ENCODE data around the gene GDF10.

Gene GDF10

DNA sequence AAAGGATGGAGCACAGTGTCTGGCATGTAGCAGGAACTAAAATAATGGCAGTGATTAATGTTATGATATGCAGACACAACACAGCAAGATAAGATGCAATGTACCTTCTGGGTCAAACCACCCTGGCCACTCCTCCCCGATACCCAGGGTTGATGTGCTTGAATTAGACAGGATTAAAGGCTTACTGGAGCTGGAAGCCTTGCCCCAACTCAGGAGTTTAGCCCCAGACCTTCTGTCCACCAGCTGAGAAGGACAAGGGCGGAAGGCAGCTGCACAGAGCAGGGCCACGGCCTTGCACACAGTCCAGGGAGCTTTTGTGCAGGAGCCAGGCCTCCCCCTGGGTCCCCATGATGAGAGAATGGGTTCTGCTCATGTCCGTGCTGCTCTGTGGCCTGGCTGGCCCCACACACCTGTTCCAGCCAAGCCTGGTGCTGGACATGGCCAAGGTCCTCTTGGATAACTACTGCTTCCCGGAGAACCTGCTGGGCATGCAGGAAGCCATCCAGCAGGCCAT is 48.2 kb downstream of the GDF10 start, which contains the start of gene RBP3:
RBP3 (plus strand) TSS at position 226 of the 514 bp plus-strand sequence; CDS start at position 348, 122 bp downstream.
- H3K27me3 Mint-ChIP-seq = peaks cover 6% of the 10 kb centered on the region
- H3K4me3 Mint-ChIP-seq = no peak within 1 kb of the TSS
- H3K4me1 Mint-ChIP-seq = no peaks in the 10 kb centered on the region
- no peaks in the 10 kb centered on the region for H3K36me3 Mint-ChIP-seq
- DNase-seq (ENCODE audit: low spot score in 2 of 2) (no peak), ATAC-seq (ENCODE audit: low read depth) (no peak)
- no peaks in the 10 kb centered on the region for H3K9me3 Mint-ChIP-seq
- H3K27ac Mint-ChIP-seq = no peak within 1 kb of the TSS

- no peaks in the 10 kb centered on the region for H3K36me3 Mint-ChIP-seq
- ATAC-seq (ENCODE audit: low read depth) = no peak
These were observed 48.9 kb downstream of the GDF10 start for GRCh38 chr10:47348661-47349470.

DNA sequence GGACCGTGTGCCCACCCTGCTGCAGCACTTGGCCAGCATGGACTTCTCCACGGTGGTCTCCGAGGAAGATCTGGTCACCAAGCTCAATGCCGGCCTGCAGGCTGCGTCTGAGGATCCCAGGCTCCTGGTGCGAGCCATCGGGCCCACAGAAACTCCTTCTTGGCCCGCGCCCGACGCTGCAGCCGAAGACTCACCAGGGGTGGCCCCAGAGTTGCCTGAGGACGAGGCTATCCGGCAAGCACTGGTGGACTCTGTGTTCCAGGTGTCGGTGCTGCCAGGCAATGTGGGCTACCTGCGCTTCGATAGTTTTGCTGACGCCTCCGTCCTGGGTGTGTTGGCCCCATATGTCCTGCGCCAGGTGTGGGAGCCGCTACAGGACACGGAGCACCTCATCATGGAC is 49.5 kb downstream of the GDF10 start:
- ATAC-seq (ENCODE audit: low read depth) = no peak
- Mint-ChIP-seq H3K4me3 (no peak overlapping the region), H3K36me3 (no peaks in the 10 kb centered on the region), H3K27ac (no peak overlapping the region), H3K27me3 (peaks cover 6% of the 10 kb centered on the region), H3K9me3 (no peaks in the 10 kb centered on the region), H3K4me1 (no peaks in the 10 kb centered on the region)
- no peak for DNase-seq (ENCODE audit: low spot score in 2 of 2)

More at GRCh38 chr10:47348661-47349470, 48.9 kb downstream of the GDF10 start:
- peaks cover 6% of the 10 kb centered on the region for H3K27me3 Mint-ChIP-seq
- H3K4me3 Mint-ChIP-seq = no peak overlapping the region
- DNase-seq (ENCODE audit: low spot score in 2 of 2) = no peak
- H3K27ac Mint-ChIP-seq = no peak overlapping the region
- H3K4me1 Mint-ChIP-seq = no peaks in the 10 kb centered on the region
- no peaks in the 10 kb centered on the region for H3K9me3 Mint-ChIP-seq

- DNase-seq (ENCODE audit: low spot score in 2 of 2) = no peak
These were observed 50.0 kb downstream of the GDF10 start for GRCh38 chr10:47349941-47350371.

GRCh38 chr10:47350671-47351640 is 51.0 kb downstream of the GDF10 start:
- H3K27ac Mint-ChIP-seq = no peak overlapping the region
- ATAC-seq (ENCODE audit: low read depth) (no peak), DNase-seq (ENCODE audit: low spot score in 2 of 2) (no peak)
- no peaks in the 10 kb centered on the region for H3K9me3 Mint-ChIP-seq
- peaks cover 6% of the 10 kb centered on the region for H3K27me3 Mint-ChIP-seq
- H3K4me3 Mint-ChIP-seq = no peak overlapping the region
- H3K36me3 Mint-ChIP-seq = no peaks in the 10 kb centered on the region
- no peaks in the 10 kb centered on the region for H3K4me1 Mint-ChIP-seq

More at GRCh38 chr10:47349941-47350371, 50.0 kb downstream of the GDF10 start:
- no peak for ATAC-seq (ENCODE audit: low read depth)
- Mint-ChIP-seq H3K27ac (no peak overlapping the region), H3K9me3 (no peaks in the 10 kb centered on the region), H3K27me3 (peaks cover 6% of the 10 kb centered on the region), H3K4me3 (no peak overlapping the region), H3K4me1 (no peaks in the 10 kb centered on the region), H3K36me3 (no peaks in the 10 kb centered on the region)

GRCh38 chr10:47351899-47352815 is 52.2 kb downstream of the GDF10 start:
- no peak overlapping the region for H3K4me3 Mint-ChIP-seq
- no peaks in the 10 kb centered on the region for H3K36me3 Mint-ChIP-seq
- H3K9me3 Mint-ChIP-seq = no peaks in the 10 kb centered on the region
- DNase-seq (ENCODE audit: low spot score in 2 of 2) (no peak), ATAC-seq (ENCODE audit: low read depth) (no peak)
- peaks cover 4% of the 10 kb centered on the region for H3K27me3 Mint-ChIP-seq
- H3K4me1 Mint-ChIP-seq = no peaks in the 10 kb centered on the region
- H3K27ac Mint-ChIP-seq = no peak overlapping the region

- H3K36me3 Mint-ChIP-seq = no peaks in the 10 kb centered on the region
- ATAC-seq (ENCODE audit: low read depth) (no peak), DNase-seq (ENCODE audit: low spot score in 2 of 2) (no peak)
- no peak overlapping the region for H3K4me3 Mint-ChIP-seq
- peaks cover 4% of the 10 kb centered on the region for H3K27me3 Mint-ChIP-seq
- no peak overlapping the region for H3K27ac Mint-ChIP-seq
- no peaks in the 10 kb centered on the region for H3K4me1 Mint-ChIP-seq
- H3K9me3 Mint-ChIP-seq = no peaks in the 10 kb centered on the region
These were observed 53.4 kb downstream of the GDF10 start for GRCh38 chr10:47353351-47353750.

- no peak overlapping the region for H3K27ac Mint-ChIP-seq
- no peak for DNase-seq (ENCODE audit: low spot score in 2 of 2)
- no peaks in the 10 kb centered on the region for H3K4me1 Mint-ChIP-seq
- peaks cover 2% of the 10 kb centered on the region for H3K27me3 Mint-ChIP-seq
- no peaks in the 10 kb centered on the region for H3K36me3 Mint-ChIP-seq
- no peak overlapping the region for H3K4me3 Mint-ChIP-seq
- no peaks in the 10 kb centered on the region for H3K9me3 Mint-ChIP-seq
- no peak for ATAC-seq (ENCODE audit: low read depth)
These were observed 54.2 kb downstream of the GDF10 start for GRCh38 chr10:47354165-47354564.

GRCh38 chr10:47354900-47355299 is 54.9 kb downstream of the GDF10 start:
- DNase-seq (ENCODE audit: low spot score in 2 of 2) (no peak), ATAC-seq (ENCODE audit: low read depth) (no peak)
- Mint-ChIP-seq H3K36me3 (no peaks in the 10 kb centered on the region), H3K27ac (no peak overlapping the region), H3K27me3 (peaks cover 2% of the 10 kb centered on the region), H3K4me3 (no peak overlapping the region), H3K4me1 (no peaks in the 10 kb centered on the region), H3K9me3 (no peaks in the 10 kb centered on the region)

- H3K9me3 Mint-ChIP-seq = no peaks in the 10 kb centered on the region
- ATAC-seq (ENCODE audit: low read depth) = no peak
- peaks cover 2% of the 10 kb centered on the region for H3K27me3 Mint-ChIP-seq
- DNase-seq (ENCODE audit: low spot score in 2 of 2) = no peak
- H3K4me3 Mint-ChIP-seq = no peak overlapping the region
- no peaks in the 10 kb centered on the region for H3K4me1 Mint-ChIP-seq
- H3K27ac Mint-ChIP-seq = no peak overlapping the region
- no peaks in the 10 kb centered on the region for H3K36me3 Mint-ChIP-seq
These were observed 56.7 kb downstream of the GDF10 start for GRCh38 chr10:47356708-47357107.

- peaks cover 2% of the 10 kb centered on the region for H3K27me3 Mint-ChIP-seq
- no peaks in the 10 kb centered on the region for H3K9me3 Mint-ChIP-seq
- DNase-seq (ENCODE audit: low spot score in 2 of 2) (no peak), ATAC-seq (ENCODE audit: low read depth) (no peak)
- no peak overlapping the region for H3K27ac Mint-ChIP-seq
- no peaks in the 10 kb centered on the region for H3K36me3 Mint-ChIP-seq
- no peaks in the 10 kb centered on the region for H3K4me1 Mint-ChIP-seq
- H3K4me3 Mint-ChIP-seq = no peak overlapping the region
These were observed 57.2 kb downstream of the GDF10 start for GRCh38 chr10:47357131-47357582.

DNA sequence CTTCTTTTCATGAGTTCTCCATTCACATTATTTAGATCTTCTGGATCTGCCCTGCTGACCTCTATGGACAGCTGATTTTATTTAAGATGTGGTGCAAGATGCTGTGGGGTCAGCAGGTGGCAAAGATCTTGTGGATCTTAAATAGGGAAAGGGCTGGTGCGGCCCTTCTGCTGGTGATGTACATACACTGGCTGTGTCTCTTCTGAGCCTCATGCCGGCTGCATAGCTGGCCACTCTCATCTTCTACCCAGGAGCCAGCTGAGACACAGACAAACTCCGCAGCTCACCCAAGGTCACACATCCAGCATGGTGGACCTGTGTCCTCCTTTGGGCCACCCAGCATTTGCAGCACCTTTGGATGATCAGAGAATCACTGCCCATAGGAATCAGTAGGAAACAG is 57.9 kb downstream of the GDF10 start:
- ATAC-seq (ENCODE audit: low read depth) = no peak
- H3K27ac Mint-ChIP-seq = no peak overlapping the region

GRCh38 chr10:47358457-47358856 is 58.5 kb downstream of the GDF10 start:
- ATAC-seq (ENCODE audit: low read depth) (no peak), DNase-seq (ENCODE audit: low spot score in 2 of 2) (no peak)
- H3K9me3 Mint-ChIP-seq = no peaks in the 10 kb centered on the region
- H3K27ac Mint-ChIP-seq = no peak overlapping the region
- no peaks in the 10 kb centered on the region for H3K36me3 Mint-ChIP-seq
- H3K4me3 Mint-ChIP-seq = no peak overlapping the region
- no peaks in the 10 kb centered on the region for H3K27me3 Mint-ChIP-seq
- no peaks in the 10 kb centered on the region for H3K4me1 Mint-ChIP-seq

More for the DNA sequence above, 57.9 kb downstream of the GDF10 start:
- Mint-ChIP-seq H3K4me3 (no peak overlapping the region), H3K27me3 (no peaks in the 10 kb centered on the region), H3K9me3 (no peaks in the 10 kb centered on the region), H3K4me1 (no peaks in the 10 kb centered on the region), H3K36me3 (no peaks in the 10 kb centered on the region)
- no peak for DNase-seq (ENCODE audit: low spot score in 2 of 2)
